GM12891 (cell line): ENCODE measurements around the gene JPH2.

ENCODE experiments used
- PAX5 ChIP-seq: IDR thresholded peaks from 2 replicates; pipeline ENCODE4 v1.6.1; 2011; ENCODE audit warnings: low read length, moderate library complexity, mild to moderate bottlenecking; ENCODE audit not compliant: insufficient read depth, severe bottlenecking
- POLR2A ChIP-seq: IDR thresholded peaks from 2 replicates; pipeline ENCODE4 v1.6.1; 2011; ENCODE audit warnings: low read depth, low read length, control low read depth
- POLR2AphosphoS5 ChIP-seq: IDR thresholded peaks from 2 replicates; pipeline ENCODE4 v1.6.1; 2011; ENCODE audit warnings: low read depth, low read length, control low read depth
- POU2F2 ChIP-seq: IDR thresholded peaks from 2 replicates; pipeline ENCODE4 v1.6.1; 2011; ENCODE audit warnings: low read depth, mild to moderate bottlenecking, control low read depth, low read length, moderate library complexity
- SPI1 ChIP-seq: IDR thresholded peaks from 2 replicates; pipeline ENCODE4 v1.6.1; 2011; ENCODE audit warnings: low read depth, low read length, control low read depth
- TAF1 ChIP-seq: IDR thresholded peaks from 2 replicates; pipeline ENCODE4 v1.6.1; 2011; ENCODE audit warnings: low read depth, low read length, control low read depth

GRCh38 chr20:44167736-44168135, 19.3 kb downstream of the JPH2 start:
- TF ChIP-seq POLR2A (no peak), TAF1 (no peak), POLR2AphosphoS5 (no peak), PAX5 (no peak), SPI1 (no peak), POU2F2 (no peak)
